OCI-LY1 (cell line): ENCODE data around the gene CCDC14.

Experiments
- H2AFZ ChIP-seq: fragments of 200-600 bp; sonication (generic), shearing (Covaris generic); 2 replicates; pipeline ENCODE4 v1.6.0; 2014; ENCODE audit warnings: antibody characterized with exemption, mild to moderate bottlenecking, low read length
- H3F3A ChIP-seq: fragments of 200-600 bp; sonication (generic), shearing (Covaris generic); 2 replicates; pipeline ENCODE4 v1.6.0; 2014; ENCODE audit warnings: mild to moderate bottlenecking, antibody characterized with exemption, low read length, moderate library complexity; ENCODE audit not compliant: insufficient read depth
- H3K27ac ChIP-seq: fragments of 200-600 bp; sonication (generic); 2 replicates; pipeline ENCODE4 v1.5.1; 2014; ENCODE audit warnings: low read length, mixed run types, mild to moderate bottlenecking, low read depth; ENCODE audit not compliant: poor library complexity, severe bottlenecking
- H3K27me3 ChIP-seq: fragments of 200-600 bp; sonication (generic); 2 replicates; pipeline ENCODE4 v1.6.0; 2014; ENCODE audit warnings: antibody characterized with exemption, mild to moderate bottlenecking, low read length, moderate library complexity; ENCODE audit not compliant: insufficient read depth
- H3K36me3 ChIP-seq: fragments of 200-600 bp; sonication (generic); 2 replicates; pipeline ENCODE4 v1.6.1; 2014; ENCODE audit warnings: mild to moderate bottlenecking, antibody characterized with exemption, low read length, moderate library complexity, mixed read lengths; ENCODE audit not compliant: insufficient read depth
- H3K4me1 ChIP-seq: fragments of 200-600 bp; sonication (generic); 2 replicates; pipeline ENCODE4 v1.5.1; 2014; ENCODE audit warnings: mild to moderate bottlenecking, low read length, moderate library complexity; ENCODE audit not compliant: insufficient read depth, severe bottlenecking
- H3K4me2 ChIP-seq: fragments of 200-600 bp; sonication (generic), shearing (Covaris generic); 2 replicates; pipeline ENCODE4 v1.6.1; 2014; ENCODE audit warnings: low read length
- H3K4me3 ChIP-seq: fragments of 200-600 bp; sonication (generic); 2 replicates; pipeline ENCODE4 v1.5.1; 2014; ENCODE audit warnings: low read length, low read depth, mild to moderate bottlenecking, mixed read lengths; ENCODE audit not compliant: poor library complexity, severe bottlenecking
- H3K79me2 ChIP-seq: fragments of 200-600 bp; shearing (Covaris generic); 2 replicates; pipeline ENCODE4 v1.6.1; 2016; ENCODE audit warnings: mixed run types, low read length, mixed read lengths; ENCODE audit not compliant: insufficient read depth
- H3K9ac ChIP-seq: fragments of 200-600 bp; sonication (generic), shearing (Covaris generic); 2 replicates; pipeline ENCODE4 v1.6.1; 2014; ENCODE audit warnings: mild to moderate bottlenecking, low read length, mixed read lengths
- H3K9me2 ChIP-seq: fragments of 200-600 bp; sonication (generic), shearing (Covaris generic); 2 replicates; pipeline ENCODE4 v1.6.1; 2014; ENCODE audit warnings: low read depth, mild to moderate bottlenecking, low read length, mixed read lengths
- H3K9me3 ChIP-seq: fragments of 200-600 bp; shearing (Covaris generic); 2 replicates; pipeline ENCODE4 v1.6.1; 2014; ENCODE audit warnings: low read length, mixed read lengths
- H4K20me1 ChIP-seq: fragments of 200-600 bp; sonication (generic), shearing (Covaris generic); 2 replicates; pipeline ENCODE4 v1.6.0; 2016; ENCODE audit warnings: mild to moderate bottlenecking, low read length; ENCODE audit not compliant: insufficient read depth
- EZH2 ChIP-seq: fragments of 200-600 bp; sonication (generic), shearing (Covaris generic); IDR thresholded peaks from 2 replicates; pipeline ENCODE4 v1.8.0; 2017; ENCODE audit warnings: borderline replicate concordance, mixed run types, mild to moderate bottlenecking, antibody characterized with exemption, low read length, moderate library complexity, mixed read lengths
- TF ChIP-seq, protein P1 (sequence below): fragments of 200-600 bp; sonication (generic), shearing (Covaris generic); IDR thresholded peaks from 2 replicates; pipeline ENCODE4 v1.5.1; 2017; ENCODE audit warnings: mild to moderate bottlenecking, antibody characterized with exemption, low read length, moderate library complexity, mixed read lengths

CCDC14 gene

DNA sequence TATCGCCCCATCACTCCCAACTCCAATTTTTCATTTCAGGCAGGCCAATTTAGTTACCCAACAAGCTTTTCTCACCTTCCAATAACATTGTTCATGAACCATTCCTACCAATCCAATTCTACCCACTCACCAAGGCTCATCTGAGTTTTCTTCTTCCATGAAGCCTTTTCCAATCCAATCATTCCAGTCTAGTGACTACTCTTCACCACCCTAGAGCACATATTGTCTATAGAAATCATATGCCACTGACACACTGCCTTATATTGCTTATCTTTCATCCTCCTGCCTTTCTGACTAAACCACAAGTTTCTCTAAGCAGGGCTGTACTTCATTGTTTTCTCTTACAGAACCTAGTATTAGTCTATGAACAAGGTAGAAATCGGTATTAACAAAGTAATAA lies 11.4 kb downstream of the CCDC14 start:
- Histone ChIP-seq H2AFZ (no peak overlapping the region), H3K9me3 (no peaks in the 10 kb centered on the region), H4K20me1 (no peaks in the 10 kb centered on the region), H3K4me1 (peaks cover 10% of the 10 kb centered on the region), H3K27me3 (no peaks in the 10 kb centered on the region), H3F3A (no peaks in the 10 kb centered on the region), H3K9ac (no peak overlapping the region), H3K9me2 (no peaks in the 10 kb centered on the region), H3K4me3 (no peak overlapping the region), H3K36me3 (peaks cover 82% of the 10 kb centered on the region), H3K27ac (no peak overlapping the region), H3K4me2 (no peak overlapping the region), H3K79me2 (no peaks in the 10 kb centered on the region; the same call in 1 of the 2 replicates)
- TF ChIP-seq, protein P1, sequence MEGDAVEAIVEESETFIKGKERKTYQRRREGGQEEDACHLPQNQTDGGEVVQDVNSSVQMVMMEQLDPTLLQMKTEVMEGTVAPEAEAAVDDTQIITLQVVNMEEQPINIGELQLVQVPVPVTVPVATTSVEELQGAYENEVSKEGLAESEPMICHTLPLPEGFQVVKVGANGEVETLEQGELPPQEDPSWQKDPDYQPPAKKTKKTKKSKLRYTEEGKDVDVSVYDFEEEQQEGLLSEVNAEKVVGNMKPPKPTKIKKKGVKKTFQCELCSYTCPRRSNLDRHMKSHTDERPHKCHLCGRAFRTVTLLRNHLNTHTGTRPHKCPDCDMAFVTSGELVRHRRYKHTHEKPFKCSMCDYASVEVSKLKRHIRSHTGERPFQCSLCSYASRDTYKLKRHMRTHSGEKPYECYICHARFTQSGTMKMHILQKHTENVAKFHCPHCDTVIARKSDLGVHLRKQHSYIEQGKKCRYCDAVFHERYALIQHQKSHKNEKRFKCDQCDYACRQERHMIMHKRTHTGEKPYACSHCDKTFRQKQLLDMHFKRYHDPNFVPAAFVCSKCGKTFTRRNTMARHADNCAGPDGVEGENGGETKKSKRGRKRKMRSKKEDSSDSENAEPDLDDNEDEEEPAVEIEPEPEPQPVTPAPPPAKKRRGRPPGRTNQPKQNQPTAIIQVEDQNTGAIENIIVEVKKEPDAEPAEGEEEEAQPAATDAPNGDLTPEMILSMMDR, result no peak
- TF ChIP-seq EZH2, result no peak

DNA sequence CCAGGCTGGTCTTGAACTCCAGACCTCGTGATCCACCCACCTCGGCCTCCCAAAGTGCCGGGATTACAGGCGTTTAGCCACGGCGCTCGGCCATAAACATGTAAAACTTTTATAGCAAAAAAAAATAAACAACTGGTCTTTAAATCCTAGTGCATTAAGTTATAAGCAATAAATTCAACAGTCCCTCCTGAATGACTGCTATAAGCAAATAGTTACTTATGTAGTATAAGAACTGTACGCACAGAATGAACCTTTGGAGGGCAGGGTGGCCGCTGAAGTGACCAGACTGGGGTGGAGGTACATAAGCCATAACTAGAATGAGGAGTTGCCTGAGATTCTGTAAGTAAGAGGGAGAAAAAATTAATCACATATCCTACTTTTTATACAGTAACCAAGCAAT lies 12.6 kb downstream of the CCDC14 start:
- Histone ChIP-seq H3K9me2 (no peaks in the 10 kb centered on the region), H3K79me2 (no peaks in the 10 kb centered on the region; the same call in 1 of the 2 replicates), H4K20me1 (no peaks in the 10 kb centered on the region), H3K4me2 (no peak overlapping the region), H3K4me1 (peaks cover 2% of the 10 kb centered on the region), H3K27ac (no peak overlapping the region), H3K4me3 (no peak overlapping the region), H3F3A (no peaks in the 10 kb centered on the region), H3K27me3 (no peaks in the 10 kb centered on the region), H3K9ac (no peak overlapping the region), H3K9me3 (no peaks in the 10 kb centered on the region), H2AFZ (no peak overlapping the region), H3K36me3 (peaks cover 87% of the 10 kb centered on the region)
- TF ChIP-seq, protein P1, result no peak
- no peak for TF ChIP-seq EZH2

DNA sequence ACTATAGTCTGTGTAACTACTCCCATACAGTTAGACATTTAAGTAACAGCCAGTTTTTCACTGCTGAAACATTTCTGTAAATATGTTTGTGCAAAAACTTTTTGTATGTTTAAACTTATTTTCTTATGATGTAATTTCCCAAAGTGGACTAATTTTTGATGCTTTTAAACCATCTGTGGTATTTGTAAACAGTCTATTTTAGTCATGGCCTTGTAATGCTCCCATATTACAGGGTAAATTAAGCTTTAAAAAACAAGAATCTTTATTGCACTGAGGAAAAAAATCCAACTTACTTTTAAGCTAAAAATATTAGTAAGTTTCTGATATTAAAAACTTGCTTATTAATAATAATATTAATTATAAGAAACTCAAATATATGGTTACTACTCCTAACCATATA lies 13.5 kb downstream of the CCDC14 start:
- H3K4me2 ChIP-seq, result no peak overlapping the region
- no peak overlapping the region for H2AFZ ChIP-seq
- no peaks in the 10 kb centered on the region for H3F3A ChIP-seq
- H3K4me1 ChIP-seq, result no peaks in the 10 kb centered on the region
- no peaks in the 10 kb centered on the region for H3K9me3 ChIP-seq
- H3K27ac ChIP-seq, result no peak overlapping the region
- H3K9me2 ChIP-seq, result no peaks in the 10 kb centered on the region
- H3K79me2 ChIP-seq, result no peaks in the 10 kb centered on the region; the same call in 1 of the 2 replicates
- TF ChIP-seq EZH2, result no peak
- TF ChIP-seq, protein P1, result no peak
- H3K27me3 ChIP-seq, result no peaks in the 10 kb centered on the region
- H4K20me1 ChIP-seq, result no peaks in the 10 kb centered on the region
- H3K36me3 ChIP-seq, result peaks cover 85% of the 10 kb centered on the region
- H3K9ac ChIP-seq, result no peak overlapping the region
- no peak overlapping the region for H3K4me3 ChIP-seq
